Cardiac muscle cell (in vitro differentiated cells and primary cell): ENCODE results near the gene DUSP22. TPM values are rescaled to one million over a fixed set of nuclear protein-coding genes. Genes with fewer than 3 reads are reported as not detected.

Experiments
- DNase-seq, 2 donors: peaks; one replicate each; pipeline versions ENCODE4 v3.0.0 to v3.0.0-alpha.2; 2010 to 2017; ENCODE audit warnings: low read depth in 1 of 2, low spot score in 1 of 2
- H3K27ac ChIP-seq: fragments of 200-600 bp; sonication (generic); 2 replicates; pipeline ENCODE4 v1.5.1; 2016
- H3K27me3 ChIP-seq: fragments of 200-600 bp; sonication (generic); 2 replicates; pipeline ENCODE4 v1.6.0; 2016; ENCODE audit warnings: control low read depth
- H3K36me3 ChIP-seq: fragments of 200-600 bp; sonication (generic); 2 replicates; pipeline ENCODE4 v1.5.1; 2016; ENCODE audit warnings: control low read depth
- H3K4me1 ChIP-seq: fragments of 200-600 bp; sonication (generic); 2 replicates; pipeline ENCODE4 v1.8.1; 2017; ENCODE audit warnings: low read depth, mild to moderate bottlenecking, mixed run types
- H3K4me3 ChIP-seq: fragments of 200-600 bp; sonication (generic); 2 replicates; pipeline ENCODE4 v1.5.1; 2016; ENCODE audit warnings: mild to moderate bottlenecking
- H3K9me3 ChIP-seq: fragments of 200-600 bp; sonication (generic); 2 replicates; pipeline ENCODE4 v1.5.1; 2017; ENCODE audit warnings: low read depth, mild to moderate bottlenecking, control low read depth
- CTCF ChIP-seq: IDR thresholded peaks from 2 replicates; pipeline ENCODE4 v1.5.1; 2012; ENCODE audit warnings: low read depth, mild to moderate bottlenecking, low read length
- polyA plus RNA-seq: library from polyadenylated mRNA; unstranded; fragments of >200 nt; fragmentation: Nextera tagmentation; extraction: Ambion mirVana; gene quantifications from 2 replicates; pipeline ENCODE4 v1.2.1, GENCODE V29; 2016
- total RNA-seq: library from RNA; depleted of rRNA; stranded (reverse); fragments of >200 nt; gene quantifications from 2 replicates; pipeline ENCODE4 v1.2.3, GENCODE V29; 2016

The DUSP22 gene
- total and polyA plus RNA-seq, 2 experiments from 2014 or later, result 50.7 to 89.3 TPM

- H3K27ac ChIP-seq, result no peak overlapping the region
- H3K36me3 ChIP-seq, result no peaks in the 10 kb centered on the region
- TF ChIP-seq CTCF, result no peak
- H3K4me3 ChIP-seq, result no peak overlapping the region
- DNase-seq, result no peak
- no peaks in the 10 kb centered on the region for H3K27me3 ChIP-seq
- no peaks in the 10 kb centered on the region for H3K4me1 ChIP-seq
- peaks cover 5% of the 10 kb centered on the region for H3K9me3 ChIP-seq
Observed at GRCh38 chr6:357261-357790, 65.0 kb downstream of the DUSP22 start.

- H3K9me3 ChIP-seq, result peaks cover 5% of the 10 kb centered on the region
Observed at GRCh38 chr6:357791-358341, 65.6 kb downstream of the DUSP22 start.

GRCh38 chr6:358432-358831 lies 66.1 kb downstream of the DUSP22 start:
- no peak for TF ChIP-seq CTCF

More at GRCh38 chr6:357791-358341, 65.6 kb downstream of the DUSP22 start:
- Histone ChIP-seq H3K27ac (no peak overlapping the region), H3K36me3 (no peaks in the 10 kb centered on the region), H3K4me3 (no peak overlapping the region), H3K27me3 (no peaks in the 10 kb centered on the region), H3K4me1 (no peaks in the 10 kb centered on the region)
- no peak for DNase-seq
- TF ChIP-seq CTCF, result no peak

GRCh38 chr6:358847-359246 lies 66.6 kb downstream of the DUSP22 start:
- Histone ChIP-seq H3K9me3 (peaks cover 3% of the 10 kb centered on the region), H3K4me1 (no peaks in the 10 kb centered on the region), H3K4me3 (no peak overlapping the region), H3K27ac (no peak overlapping the region), H3K36me3 (no peaks in the 10 kb centered on the region), H3K27me3 (no peaks in the 10 kb centered on the region)
- no peak for TF ChIP-seq CTCF
- no peak for DNase-seq

More at GRCh38 chr6:358432-358831, 66.1 kb downstream of the DUSP22 start:
- Histone ChIP-seq H3K27ac (no peak overlapping the region), H3K27me3 (no peaks in the 10 kb centered on the region), H3K36me3 (no peaks in the 10 kb centered on the region), H3K9me3 (peaks cover 4% of the 10 kb centered on the region), H3K4me3 (no peak overlapping the region), H3K4me1 (no peaks in the 10 kb centered on the region)
- DNase-seq, result no peak

GRCh38 chr6:359261-360035 lies 67.2 kb downstream of the DUSP22 start:
- Histone ChIP-seq H3K4me1 (no peaks in the 10 kb centered on the region), H3K9me3 (peaks cover 3% of the 10 kb centered on the region), H3K27me3 (no peaks in the 10 kb centered on the region), H3K36me3 (no peaks in the 10 kb centered on the region), H3K27ac (no peak overlapping the region), H3K4me3 (no peak overlapping the region)
- no peak for TF ChIP-seq CTCF
- DNase-seq, result no peak
